Smooth muscle cell (in vitro differentiated cells): ENCODE measurements around the gene SMAD9. TPM values are rescaled to one million over a fixed set of nuclear protein-coding genes. Genes with fewer than 3 reads are reported as not detected.

ENCODE experiments used
- DNase-seq: peaks from one replicate; lab custom pipeline; 2025; ENCODE audit not compliant: unreplicated experiment; lab: John Stamatoyannopoulos, UW
- H2AFZ ChIP-seq: fragments of 200-600 bp; sonication (generic); 2 replicates; pipeline ENCODE4 v1.6.0; 2016; ENCODE audit warnings: antibody characterized with exemption, low read depth, mild to moderate bottlenecking
- H3F3A ChIP-seq: fragments of 200-600 bp; sonication (generic); 2 replicates; pipeline ENCODE4 v1.6.0; 2017; ENCODE audit warnings: antibody characterized with exemption, low read depth
- H3K27ac ChIP-seq: fragments of 200-600 bp; sonication (generic); 2 replicates; pipeline ENCODE4 v1.5.1; 2016; ENCODE audit warnings: low read depth, mild to moderate bottlenecking
- H3K27me3 ChIP-seq: fragments of 200-600 bp; sonication (generic); 2 replicates; pipeline ENCODE4 v1.6.1; 2016; ENCODE audit warnings: low read depth, mild to moderate bottlenecking
- H3K36me3 ChIP-seq: fragments of 200-600 bp; sonication (generic); 2 replicates; pipeline ENCODE4 v1.5.1; 2016; ENCODE audit warnings: low read depth
- H3K4me1 ChIP-seq: fragments of 200-600 bp; sonication (generic); 2 replicates; pipeline ENCODE4 v1.5.1; 2016; ENCODE audit warnings: low read depth
- H3K4me2 ChIP-seq: fragments of 200-600 bp; sonication (generic); 2 replicates; pipeline ENCODE4 v1.6.0; 2016; ENCODE audit warnings: mild to moderate bottlenecking
- H3K4me3 ChIP-seq: fragments of 200-600 bp; sonication (generic); 2 replicates; pipeline ENCODE4 v1.5.1; 2016; ENCODE audit warnings: mild to moderate bottlenecking
- H3K79me2 ChIP-seq: fragments of 200-600 bp; sonication (generic); 2 replicates; pipeline ENCODE4 v1.6.0; 2016; ENCODE audit warnings: low read depth, mild to moderate bottlenecking
- H3K9ac ChIP-seq: fragments of 200-600 bp; sonication (generic); 2 replicates; pipeline ENCODE4 v1.6.0; 2016; ENCODE audit warnings: low read depth
- H3K9me3 ChIP-seq: fragments of 200-600 bp; sonication (generic); replicated peaks from 2 replicates; pipeline ENCODE4 v1.5.1; 2016; ENCODE audit warnings: low read depth
- H4K20me1 ChIP-seq: fragments of 200-600 bp; sonication (generic); 2 replicates; pipeline ENCODE4 v1.6.0; 2016; ENCODE audit warnings: low read depth
- CTCF ChIP-seq: fragments of 200-600 bp; sonication (generic); IDR thresholded peaks from 2 replicates; pipeline ENCODE4 v1.5.1; 2017; ENCODE audit warnings: borderline replicate concordance, mild to moderate bottlenecking, antibody characterized with exemption; ENCODE audit not compliant: insufficient read depth, poor library complexity, severe bottlenecking
- WGBS: methylation state at CpG from one replicate; pipeline ENCODE4 v1.1.7; 2016; ENCODE audit warnings: low lambda C conversion rate; 5-methylcytosine and 5-hydroxymethylcytosine counted together
- polyA plus RNA-seq: library from polyadenylated mRNA; unstranded; fragments of >200 nt; fragmentation: Nextera tagmentation; extraction: Ambion mirVana; gene quantifications from 2 replicates; pipeline ENCODE4 v1.2.1, GENCODE V29; 2016
- total RNA-seq: library from RNA; depleted of rRNA; stranded (reverse); fragments of >200 nt; gene quantifications from 2 replicates; pipeline ENCODE4 v1.2.3, GENCODE V29; 2014

Gene SMAD9
- total and polyA plus RNA-seq, 2 experiments from 2014 or later: 6.6 to 7.1 TPM

DNA sequence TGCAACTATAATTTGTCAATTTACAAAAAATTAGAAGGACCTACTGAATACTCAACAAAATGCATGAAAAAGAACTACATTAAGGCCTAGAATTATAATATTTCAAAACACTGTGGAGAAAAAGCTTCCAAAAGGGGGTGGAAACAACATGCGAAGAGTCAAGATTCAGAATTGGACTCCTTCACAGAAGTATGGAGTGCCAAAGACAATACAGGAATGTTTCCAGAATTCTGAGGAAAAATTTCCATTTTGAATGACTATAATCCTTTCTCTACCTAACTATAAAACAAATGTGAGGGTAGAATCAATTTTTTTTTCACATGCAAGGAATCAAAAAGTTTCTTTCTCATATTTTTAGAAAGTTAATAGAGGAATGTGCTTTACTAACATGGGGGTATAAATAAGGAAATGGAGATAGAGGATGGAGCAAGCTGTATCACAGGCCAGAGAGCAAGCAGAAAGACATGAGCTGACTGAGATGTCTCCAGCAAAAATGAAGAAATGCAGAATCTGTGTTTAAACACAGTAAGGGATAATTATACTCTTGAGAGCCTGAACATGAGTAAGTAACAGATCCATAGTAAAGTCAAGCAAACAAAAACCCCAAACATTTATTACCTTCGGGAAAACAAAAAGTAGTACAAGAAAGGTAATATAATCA, 39.5 kb upstream of the SMAD9 start:
- no peak for DNase-seq
- Histone ChIP-seq H3K4me3 (no peak overlapping the region), H3K36me3 (peaks cover 3% of the 10 kb centered on the region), H3F3A (no peaks in the 10 kb centered on the region), H2AFZ (no peak overlapping the region), H3K79me2 (no peaks in the 10 kb centered on the region), H3K27ac (no peak overlapping the region), H3K4me2 (no peak overlapping the region), H3K27me3 (no peaks in the 10 kb centered on the region), H3K9me3 (no peaks in the 10 kb centered on the region), H3K9ac (no peak overlapping the region), H3K4me1 (no peaks in the 10 kb centered on the region), H4K20me1 (no peaks in the 10 kb centered on the region)
- WGBS: 98% methylated on average over 2 of the region's 2 CpGs
- TF ChIP-seq CTCF: no peak

DNA sequence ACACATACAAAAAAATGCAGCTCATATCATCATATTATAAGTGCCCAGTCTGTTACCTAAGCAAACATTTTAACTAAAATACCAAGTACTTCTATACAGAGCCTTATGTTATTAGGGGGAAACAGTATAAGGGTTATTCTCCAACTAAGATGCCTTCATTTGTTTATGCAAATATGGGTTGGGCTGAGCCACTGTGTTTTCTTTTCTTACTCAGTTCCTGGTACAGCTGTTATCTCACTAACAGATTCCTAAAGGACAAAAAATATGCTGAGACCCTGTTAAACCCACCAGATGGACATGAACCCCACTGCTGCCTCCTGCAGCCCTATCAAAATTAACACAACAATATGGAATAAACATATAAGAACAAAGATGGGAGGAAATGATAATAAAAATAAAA, 34.5 kb upstream of the SMAD9 start:
- Histone ChIP-seq H3K4me2 (no peak overlapping the region), H4K20me1 (no peaks in the 10 kb centered on the region), H3K4me1 (no peaks in the 10 kb centered on the region), H3K27ac (no peak overlapping the region), H3K79me2 (no peaks in the 10 kb centered on the region), H3K27me3 (no peaks in the 10 kb centered on the region), H3F3A (no peaks in the 10 kb centered on the region), H3K36me3 (peaks cover 5% of the 10 kb centered on the region), H2AFZ (no peak overlapping the region), H3K4me3 (no peak overlapping the region), H3K9ac (no peak overlapping the region), H3K9me3 (no peaks in the 10 kb centered on the region)
- DNase-seq: no peak
- no peak for TF ChIP-seq CTCF

DNA sequence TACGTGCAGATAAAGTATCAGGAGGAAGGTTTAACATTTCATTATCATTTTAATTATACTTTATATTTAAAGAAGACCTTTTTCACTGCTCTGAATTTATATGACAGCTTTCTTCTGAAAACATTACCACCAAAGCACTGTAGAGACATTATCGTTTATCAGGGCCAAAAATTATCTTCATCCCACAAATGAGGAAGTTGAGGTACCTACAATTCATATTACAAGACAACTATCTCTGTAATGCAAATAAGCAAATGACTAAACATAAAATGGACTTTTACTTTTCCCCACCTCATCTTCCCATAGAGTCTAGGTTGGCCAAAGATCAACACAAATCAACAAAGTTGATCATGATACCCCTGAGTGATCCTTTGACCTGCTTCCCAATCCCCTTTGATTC, 30.9 kb upstream of the SMAD9 start:
- no peaks in the 10 kb centered on the region for H3K9me3 ChIP-seq
- no peak for DNase-seq
- no peak overlapping the region for H3K9ac ChIP-seq
- no peak overlapping the region for H3K4me3 ChIP-seq
- H4K20me1 ChIP-seq: no peaks in the 10 kb centered on the region
- no peaks in the 10 kb centered on the region for H3K27me3 ChIP-seq
- H3K4me1 ChIP-seq: no peaks in the 10 kb centered on the region
- H3K36me3 ChIP-seq: peaks cover 8% of the 10 kb centered on the region
- H3K79me2 ChIP-seq: no peaks in the 10 kb centered on the region
- no peak overlapping the region for H3K4me2 ChIP-seq
- no peak overlapping the region for H2AFZ ChIP-seq
- TF ChIP-seq CTCF: no peak
- no peak overlapping the region for H3K27ac ChIP-seq
- H3F3A ChIP-seq: no peaks in the 10 kb centered on the region
- WGBS: 98% methylated on average over 2 of the region's 2 CpGs

- Histone ChIP-seq H3K9ac (no peak overlapping the region), H3K9me3 (no peaks in the 10 kb centered on the region), H3K27ac (no peak overlapping the region), H3K79me2 (no peaks in the 10 kb centered on the region), H3K36me3 (peaks cover 8% of the 10 kb centered on the region), H3F3A (no peaks in the 10 kb centered on the region), H4K20me1 (no peaks in the 10 kb centered on the region), H3K4me3 (no peak overlapping the region), H2AFZ (no peak overlapping the region), H3K4me1 (no peaks in the 10 kb centered on the region), H3K4me2 (no peak overlapping the region), H3K27me3 (no peaks in the 10 kb centered on the region)
- 96% methylated on average over 4 of the region's 4 CpGs for WGBS
- no peak for TF ChIP-seq CTCF
- no peak for DNase-seq
Observed at GRCh38 chr13:36950330-36950729, 30.3 kb upstream of the SMAD9 start.
